H1 (cell line): Measurements from ENCODE around the gene YIF1A. TPM values are rescaled to one million over a fixed set of nuclear protein-coding genes. Genes with fewer than 3 reads are reported as not detected.
"Not testable (repeated sequence)": the region's sequence is repeated elsewhere in the genome, so short reads cannot be mapped to it uniquely, and the experiment has no call there.

Experiments
- CTCF ChIA-PET: fragments of 300-600 bp; sonication (Branson Sonifier 250); formaldehyde crosslinking; loops from one replicate; lab custom pipeline; 2021; ENCODE audit not compliant: partially characterized antibody; lab: Charles Lee
- POLR2A ChIA-PET: fragments of 300-600 bp; sonication (Branson Sonifier 250); formaldehyde crosslinking; loops from one replicate; lab custom pipeline; 2021; ENCODE audit warnings: inconsistent platforms; ENCODE audit not compliant: partially characterized antibody; lab: Charles Lee
- DNase-seq, 2 experiments: peaks; one replicate each; pipeline versions ENCODE4 v3.0.0 to v3.0.0-alpha.2; 2010 to 2022; ENCODE audit warnings: low spot score in 2 of 2, low read depth in 1 of 2, mixed read lengths in 1 of 2
- FAIRE-seq: peaks from 2 replicates; lab custom pipeline; 2011; peaks lifted over from hg19 to GRCh38; lab: Jason Lieb, UNC
- H2AFZ ChIP-seq: 2 replicates; pipeline ENCODE4 v1.8.1; 2012; ENCODE audit warnings: low read length, inconsistent platforms
- H2AK5ac ChIP-seq: 2 replicates; pipeline ENCODE4 v1.6.1; 2013; ENCODE audit warnings: low read depth, low read length
- H2BK120ac ChIP-seq: replicated peaks from 2 replicates; pipeline ENCODE3; 2013; ENCODE audit warnings: low read depth, low read length, inconsistent platforms
- H2BK12ac ChIP-seq: 2 replicates; pipeline ENCODE4 v1.6.1; 2013; ENCODE audit warnings: low read depth, low read length
- H2BK15ac ChIP-seq: 2 replicates; pipeline ENCODE4 v1.6.1; 2013; ENCODE audit warnings: low read length
- H2BK20ac ChIP-seq: 2 replicates; pipeline ENCODE4 v1.6.1; 2013; ENCODE audit warnings: low read length
- H2BK5ac ChIP-seq: 2 replicates; pipeline ENCODE4 v1.6.1; 2013; ENCODE audit warnings: low read depth, low read length
- H3K14ac ChIP-seq: 2 replicates; pipeline ENCODE4 v1.6.1; 2013; ENCODE audit warnings: inconsistent platforms; ENCODE audit not compliant: insufficient read length
- H3K18ac ChIP-seq: 2 replicates; pipeline ENCODE4 v1.6.1; 2013; ENCODE audit warnings: low read length; ENCODE audit errors: extremely low read depth
- H3K23ac ChIP-seq: 2 replicates; pipeline ENCODE4 v1.6.1; 2013; ENCODE audit warnings: inconsistent platforms; ENCODE audit not compliant: insufficient read length
- H3K23me2 ChIP-seq: 2 replicates; pipeline ENCODE4 v1.6.1; 2013; ENCODE audit warnings: low read depth, low read length
- H3K27ac ChIP-seq: 2 replicates; pipeline ENCODE4 v1.6.1; 2011; ENCODE audit warnings: low read depth, low read length, inconsistent platforms
- H3K27me3 ChIP-seq, 4 experiments: replicated peaks in 1 of 4; 1 replicate in 1 of 4; 2 replicates in 3 of 4; pipeline versions ENCODE4 v1.6.1 to v1.8.1; 2011 to 2013; ENCODE audit warnings: low read length in 3 of 4, mild to moderate bottlenecking in 3 of 4, inconsistent platforms in 2 of 4, mixed read lengths in 2 of 4, moderate library complexity in 1 of 4; ENCODE audit not compliant: control insufficient read depth in 3 of 4, insufficient read depth in 3 of 4; ENCODE audit errors: extremely low read depth in 1 of 4
- H3K36me3 ChIP-seq, 4 experiments: 2 replicates each; pipeline versions ENCODE4 v1.6.1 to v1.8.1; 2011 to 2013; ENCODE audit warnings: mild to moderate bottlenecking in 4 of 4, low read length in 3 of 4, moderate library complexity in 2 of 4, control low read depth in 1 of 4, inconsistent platforms in 1 of 4; ENCODE audit not compliant: insufficient read depth in 4 of 4, control insufficient read depth in 2 of 4
- H3K4ac ChIP-seq: replicated peaks from 2 replicates; pipeline ENCODE3; 2013; ENCODE audit warnings: low read length, low read depth, mixed read lengths, inconsistent platforms; ENCODE audit not compliant: insufficient read length
- H3K4me1 ChIP-seq, 4 experiments: replicated peaks in 1 of 4; 1 replicate in 1 of 4; 2 replicates in 3 of 4; pipeline versions ENCODE4 v1.6.1 to v1.8.1; 2011 to 2013; ENCODE audit warnings: low read length in 3 of 4, inconsistent platforms in 2 of 4, mixed read lengths in 1 of 4; ENCODE audit not compliant: insufficient read depth in 4 of 4, control insufficient read depth in 3 of 4
- H3K4me2 ChIP-seq, 2 experiments: 2 replicates each; pipeline versions ENCODE4 v1.6.1 to v1.8.1; 2011 to 2013; ENCODE audit warnings: low read depth in 2 of 2, low read length in 2 of 2, control low read depth in 1 of 2, inconsistent platforms in 1 of 2, mild to moderate bottlenecking in 1 of 2; ENCODE audit not compliant: insufficient read depth in 1 of 2
- H3K4me3 ChIP-seq, 4 experiments: fragments of 200-600, 300-600 bp in 1 of 4; sonication (generic), shearing (Covaris generic), sonication (Bioruptor Twin) in 1 of 4; 2 replicates each; pipeline versions ENCODE4 v1.5.1 to v1.8.1; 2011 to 2016; ENCODE audit warnings: low read length in 4 of 4, low read depth in 3 of 4, control low read depth in 2 of 4, inconsistent platforms in 2 of 4, mild to moderate bottlenecking in 2 of 4, mixed read lengths in 1 of 4, moderate library complexity in 1 of 4; ENCODE audit not compliant: insufficient read depth in 2 of 4; ENCODE audit errors: extremely low read depth in 1 of 4
- H3K56ac ChIP-seq: replicated peaks from 2 replicates; pipeline ENCODE3; 2013; ENCODE audit warnings: low read depth, mild to moderate bottlenecking, mixed read lengths, low read length, inconsistent platforms; ENCODE audit not compliant: insufficient read length
- H3K79me1 ChIP-seq: 2 replicates; pipeline ENCODE4 v1.6.1; 2013; ENCODE audit warnings: low read depth, low read length, control low read depth
- H3K79me2 ChIP-seq, 2 experiments: 2 replicates each; pipeline versions ENCODE4 v1.6.1 to v1.8.1; 2012 to 2013; ENCODE audit warnings: low read length in 2 of 2, mild to moderate bottlenecking in 2 of 2, inconsistent platforms in 1 of 2; ENCODE audit not compliant: insufficient read depth in 2 of 2, control insufficient read depth in 1 of 2
- H3K9ac ChIP-seq, 4 experiments: replicated peaks in 1 of 4; 1 replicate in 1 of 4; 2 replicates in 3 of 4; pipeline versions ENCODE4 v1.6.1 to v1.8.1; 2011 to 2013; ENCODE audit warnings: low read depth in 3 of 4, low read length in 3 of 4, control low read depth in 2 of 4, mild to moderate bottlenecking in 2 of 4, moderate library complexity in 2 of 4, inconsistent platforms in 1 of 4; ENCODE audit errors: extremely low read depth in 1 of 4
- H3K9me3 ChIP-seq, 2 experiments: 2 replicates each; pipeline versions ENCODE4 v1.6.1 to v1.8.1; 2012 to 2013; ENCODE audit warnings: mild to moderate bottlenecking in 2 of 2, moderate library complexity in 2 of 2, control low read depth in 1 of 2, inconsistent platforms in 1 of 2, low read depth in 1 of 2, low read length in 1 of 2, mixed read lengths in 1 of 2; ENCODE audit not compliant: insufficient read depth in 2 of 2
- H4K20me1 ChIP-seq, 2 experiments: replicated peaks in 1 of 2; 2 replicates each; pipeline versions ENCODE3 to v1.8.1; 2011 to 2013; ENCODE audit warnings: inconsistent platforms in 2 of 2, low read length in 2 of 2, mild to moderate bottlenecking in 1 of 2; ENCODE audit not compliant: insufficient read depth in 2 of 2, control insufficient read depth in 1 of 2
- H4K5ac ChIP-seq: 2 replicates; pipeline ENCODE4 v1.6.1; 2013; ENCODE audit warnings: low read length, low read depth, mixed read lengths, inconsistent platforms; ENCODE audit not compliant: insufficient read length
- H4K8ac ChIP-seq: 2 replicates; pipeline ENCODE4 v1.8.0; 2013; ENCODE audit warnings: mild to moderate bottlenecking, moderate library complexity, low read length, inconsistent platforms; ENCODE audit not compliant: insufficient read depth; ENCODE audit errors: extremely low read depth
- H4K91ac ChIP-seq: replicated peaks from 2 replicates; pipeline ENCODE3; 2013; ENCODE audit warnings: low read length, mixed read lengths, inconsistent platforms; ENCODE audit not compliant: insufficient read length
- WGBS, 2 experiments: shearing (Covaris generic) in 1 of 2; methylation state at CpG; one replicate each; pipeline versions ENCODE4 v1.1.6 to v1.1.7; 2013 to 2015; ENCODE audit warnings: low lambda C conversion rate in 2 of 2, mixed read lengths in 2 of 2, inconsistent platforms in 1 of 2, low coverage in 1 of 2, missing lambda C conversion rate in 1 of 2; ENCODE audit not compliant: insufficient replicate concordance in 2 of 2, insufficient coverage in 1 of 2, insufficient read length in 1 of 2; ENCODE audit errors: extremely low coverage in 1 of 2, missing lambda C conversion rate in 1 of 2; 5-methylcytosine and 5-hydroxymethylcytosine counted together
- polyA plus RNA-seq, 7 experiments: library from polyadenylated mRNA; depleted of rRNA in 3 of 7; stranded (reverse) in 5 of 7; unstranded in 2 of 7; fragments of >200 nt in 5 of 7; fragments of 200-250 nt in 2 of 7; gene quantifications; 1 replicate in 5 of 7; 2 replicates in 1 of 7; 4 replicates in 1 of 7; pipeline versions ENCODE4 v1.2.1 to v1.2.3, GENCODE V29; 2011 to 2013; ENCODE audit warnings: missing spikeins in 2 of 7, mixed read lengths in 2 of 7
- total RNA-seq: library from RNA; stranded (reverse); fragmentation: NEBNext Ultra II Directional; extraction: Animal tissue kit (Norgen Biotek cat#: 25700); gene quantifications from 2 replicates; pipeline ENCODE4 v1.2.1, GENCODE V29; 2021

The YIF1A gene
- total and polyA plus RNA-seq, 2 of the 8 experiments (the other 6 are each of a cell fraction or from before 2014, with no cell fraction given) = 70.1 to 178 TPM

DNA sequence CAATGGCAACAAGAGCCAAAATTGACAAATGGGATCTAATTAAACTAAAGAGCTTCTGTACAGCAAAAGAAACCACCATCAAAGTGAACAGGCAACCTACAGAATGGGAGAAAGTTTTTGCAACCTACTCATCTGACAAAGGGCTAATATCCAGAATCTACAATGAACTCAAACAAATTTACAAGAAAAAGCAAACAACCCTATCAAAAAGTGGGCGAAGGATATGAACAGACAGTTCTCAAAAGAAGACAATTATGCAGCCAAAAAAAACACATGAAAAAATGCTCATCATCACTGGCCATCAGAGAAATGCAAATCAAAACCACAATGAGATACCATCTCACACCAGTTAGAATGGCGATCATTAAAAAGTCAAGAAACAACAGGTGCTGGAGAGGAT, 31.3 kb upstream of the YIF1A start:
- H4K8ac ChIP-seq, H4K20me1 ChIP-seq, H3K36me3 ChIP-seq, H2AFZ ChIP-seq, FAIRE-seq, H3K27me3 ChIP-seq, H3K4ac ChIP-seq, H2BK12ac ChIP-seq, H3K56ac ChIP-seq, H3K9ac ChIP-seq, H2BK5ac ChIP-seq, H3K9me3 ChIP-seq, CTCF ChIA-PET, H2BK20ac ChIP-seq, POLR2A ChIA-PET, H3K23me2 ChIP-seq, H2AK5ac ChIP-seq, H3K14ac ChIP-seq, H3K4me2 ChIP-seq, H4K5ac ChIP-seq, H3K23ac ChIP-seq, H3K79me2 ChIP-seq, H3K79me1 ChIP-seq, H4K91ac ChIP-seq, DNase-seq, H2BK15ac ChIP-seq, H3K18ac ChIP-seq, H2BK120ac ChIP-seq, H3K27ac ChIP-seq, H3K4me3 ChIP-seq: not testable (repeated sequence)
- WGBS, 2 experiments = 84% methylated on average over 2 of the region's 2 CpGs; no CpG with 5 or more reads in 1 of the 2 experiments
- H3K4me1 ChIP-seq = peaks cover 9 to 25% (median 19%) of the 10 kb centered on the region in 4 experiments
